Activated CD8-positive, alpha-beta memory T cell treated with anti-CD3 and anti-CD28 coated beads, Interleukin-2, amount 50 U/mL, for 1 hour (primary cell): ENCODE measurements around the gene RNF223.
"Not testable (repeated sequence)": the region's sequence is repeated elsewhere in the genome, so short reads cannot be mapped to it uniquely, and the experiment has no call there.

Experiments used
- DNase-seq: peaks from one replicate; pipeline ENCODE4 v3.0.0-alpha.2; 2020; ENCODE audit errors: extremely low read depth

Gene RNF223

DNA sequence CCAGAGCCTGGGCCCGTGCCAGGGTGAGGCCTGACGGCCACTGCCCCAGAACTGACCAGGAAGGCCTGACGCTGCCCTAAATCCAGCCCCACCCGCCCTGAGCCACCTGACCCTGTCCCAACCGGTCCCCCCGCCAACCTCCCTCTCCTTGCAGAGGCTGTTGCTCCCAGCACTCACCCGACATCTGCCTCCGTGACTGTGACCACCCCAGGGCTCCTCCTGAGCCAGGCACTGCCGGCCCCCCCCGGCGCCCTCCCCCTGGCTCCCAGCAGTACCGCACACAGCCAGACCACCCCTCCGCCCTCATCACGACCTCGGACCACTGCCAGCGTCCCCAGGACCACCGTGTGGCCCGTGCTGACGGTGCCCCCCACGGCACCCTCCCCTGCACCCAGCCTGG, 27.9 kb downstream of the RNF223 start:
- no peak for DNase-seq

DNA sequence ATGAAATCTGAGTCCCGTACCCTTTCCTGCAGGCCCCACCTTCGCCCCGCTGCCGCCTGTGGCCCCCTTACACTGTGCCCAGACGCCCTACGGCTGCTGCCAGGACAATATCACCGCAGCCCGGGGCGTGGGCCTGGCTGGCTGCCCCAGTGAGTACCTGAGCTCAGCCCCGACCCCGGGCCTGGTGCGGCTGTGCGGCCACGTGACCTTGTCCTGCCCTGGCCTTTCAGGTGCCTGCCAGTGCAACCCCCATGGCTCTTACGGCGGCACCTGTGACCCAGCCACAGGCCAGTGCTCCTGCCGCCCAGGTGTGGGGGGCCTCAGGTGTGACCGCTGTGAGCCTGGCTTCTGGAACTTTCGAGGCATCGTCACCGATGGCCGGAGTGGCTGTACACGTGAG, 29.0 kb downstream of the RNF223 start:
- DNase-seq = no peak

DNA sequence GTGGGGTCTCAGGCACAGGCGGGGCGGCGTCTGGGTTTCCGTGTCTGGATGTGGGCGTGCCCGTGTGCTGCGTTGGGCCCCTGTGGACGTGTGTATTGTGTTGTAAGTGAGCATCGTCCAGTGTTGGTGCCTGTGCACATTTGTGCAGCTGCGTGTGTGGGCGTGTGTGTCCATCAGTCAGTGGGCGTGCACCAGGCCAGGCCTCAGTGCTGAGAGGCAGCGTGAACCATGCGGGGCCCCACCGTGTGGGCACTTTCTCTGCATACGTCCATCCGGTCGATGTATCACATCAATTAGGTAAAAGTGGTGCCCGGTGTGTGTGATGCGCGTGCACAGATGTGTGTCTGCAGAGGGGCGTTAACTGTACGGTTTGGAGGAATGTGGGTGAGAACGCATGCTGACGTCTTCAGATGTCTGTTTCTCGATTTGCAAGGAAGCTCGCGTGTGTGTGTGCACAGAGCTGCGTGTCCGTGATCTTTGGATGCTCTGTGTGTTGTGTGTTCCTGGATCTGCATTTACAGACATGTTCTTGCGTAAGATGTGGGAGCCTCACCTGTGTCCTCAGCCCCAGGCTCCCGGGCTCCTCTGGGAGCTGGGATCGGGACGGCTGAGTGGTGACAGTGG, 29.5 kb downstream of the RNF223 start:
- no peak for DNase-seq

DNA sequence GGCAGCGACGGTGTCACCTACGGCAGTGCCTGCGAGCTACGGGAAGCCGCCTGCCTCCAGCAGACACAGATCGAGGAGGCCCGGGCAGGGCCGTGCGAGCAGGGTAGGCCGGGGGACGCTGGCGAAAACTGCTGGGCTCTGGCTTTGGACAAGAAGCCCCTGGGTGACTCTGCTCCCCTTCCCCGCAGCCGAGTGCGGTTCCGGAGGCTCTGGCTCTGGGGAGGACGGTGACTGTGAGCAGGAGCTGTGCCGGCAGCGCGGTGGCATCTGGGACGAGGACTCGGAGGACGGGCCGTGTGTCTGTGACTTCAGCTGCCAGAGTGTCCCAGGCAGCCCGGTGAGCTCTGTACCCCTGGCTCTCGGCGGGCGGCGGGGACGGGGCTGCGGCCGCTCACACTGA, 30.2 kb downstream of the RNF223 start:
- DNase-seq = no peak

DNA sequence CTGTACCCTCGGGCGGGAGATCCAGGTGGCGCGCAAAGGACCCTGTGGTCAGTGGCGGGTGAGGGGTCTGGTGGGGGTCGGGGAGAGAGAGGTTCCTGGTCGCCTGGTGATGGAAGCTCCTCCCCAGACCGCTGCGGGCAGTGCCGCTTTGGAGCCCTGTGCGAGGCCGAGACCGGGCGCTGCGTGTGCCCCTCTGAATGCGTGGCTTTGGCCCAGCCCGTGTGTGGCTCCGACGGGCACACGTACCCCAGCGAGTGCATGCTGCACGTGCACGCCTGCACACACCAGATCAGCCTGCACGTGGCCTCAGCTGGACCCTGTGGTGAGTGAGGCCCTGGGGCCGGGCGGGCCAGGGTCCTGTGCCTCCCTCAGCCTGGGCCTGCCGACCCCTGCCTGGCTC, 30.7 kb downstream of the RNF223 start:
- DNase-seq = no peak

DNA sequence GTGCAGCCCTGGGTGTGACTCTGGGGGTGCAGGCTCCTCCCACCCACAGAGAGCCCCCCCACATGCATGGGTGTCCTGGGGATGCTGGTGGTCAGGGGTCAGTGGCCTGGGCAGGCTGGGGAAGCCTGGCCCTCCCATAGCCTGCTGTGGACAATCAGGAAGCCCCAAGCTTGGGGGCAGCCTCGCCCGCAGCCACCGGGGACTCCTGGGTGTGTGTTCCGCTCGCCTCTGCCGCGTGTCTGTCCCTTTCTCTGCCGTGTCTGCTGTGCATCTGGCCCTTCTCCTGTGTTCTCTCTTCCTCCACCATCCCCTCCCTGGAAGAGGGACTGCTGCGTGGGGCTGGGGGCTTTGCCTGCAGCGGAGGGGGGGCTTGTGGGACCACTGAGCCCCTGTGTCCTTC, 31.3 kb downstream of the RNF223 start:
- no peak for DNase-seq

DNA sequence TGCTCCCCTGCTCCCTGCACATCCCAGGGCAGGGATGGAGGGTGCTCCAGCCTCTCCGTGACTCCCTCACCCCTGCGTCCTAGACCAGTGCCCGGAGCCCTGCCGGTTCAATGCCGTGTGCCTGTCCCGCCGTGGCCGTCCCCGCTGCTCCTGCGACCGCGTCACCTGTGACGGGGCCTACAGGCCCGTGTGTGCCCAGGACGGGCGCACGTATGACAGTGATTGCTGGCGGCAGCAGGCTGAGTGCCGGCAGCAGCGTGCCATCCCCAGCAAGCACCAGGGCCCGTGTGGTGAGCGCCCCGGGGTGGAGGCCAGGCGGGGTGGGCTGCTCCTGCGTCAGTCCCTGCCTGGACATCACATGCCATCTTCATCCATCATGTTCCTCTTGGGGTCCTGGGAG, 32.2 kb downstream of the RNF223 start:
- no peak for DNase-seq

DNA sequence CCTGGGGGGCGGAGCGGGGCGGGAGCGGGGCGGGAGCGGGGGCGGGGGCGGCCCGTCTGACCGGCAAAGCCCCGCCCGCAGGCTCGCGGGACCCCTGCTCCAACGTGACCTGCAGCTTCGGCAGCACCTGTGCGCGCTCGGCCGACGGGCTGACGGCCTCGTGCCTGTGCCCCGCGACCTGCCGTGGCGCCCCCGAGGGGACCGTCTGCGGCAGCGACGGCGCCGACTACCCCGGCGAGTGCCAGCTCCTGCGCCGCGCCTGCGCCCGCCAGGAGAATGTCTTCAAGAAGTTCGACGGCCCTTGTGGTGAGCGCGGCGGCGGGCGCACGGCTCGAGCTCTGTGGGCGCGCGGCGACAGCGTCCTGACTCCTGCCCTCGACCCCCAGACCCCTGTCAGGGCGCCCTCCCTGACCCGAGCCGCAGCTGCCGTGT, 33.0 kb downstream of the RNF223 start:
- DNase-seq = no peak

DNA sequence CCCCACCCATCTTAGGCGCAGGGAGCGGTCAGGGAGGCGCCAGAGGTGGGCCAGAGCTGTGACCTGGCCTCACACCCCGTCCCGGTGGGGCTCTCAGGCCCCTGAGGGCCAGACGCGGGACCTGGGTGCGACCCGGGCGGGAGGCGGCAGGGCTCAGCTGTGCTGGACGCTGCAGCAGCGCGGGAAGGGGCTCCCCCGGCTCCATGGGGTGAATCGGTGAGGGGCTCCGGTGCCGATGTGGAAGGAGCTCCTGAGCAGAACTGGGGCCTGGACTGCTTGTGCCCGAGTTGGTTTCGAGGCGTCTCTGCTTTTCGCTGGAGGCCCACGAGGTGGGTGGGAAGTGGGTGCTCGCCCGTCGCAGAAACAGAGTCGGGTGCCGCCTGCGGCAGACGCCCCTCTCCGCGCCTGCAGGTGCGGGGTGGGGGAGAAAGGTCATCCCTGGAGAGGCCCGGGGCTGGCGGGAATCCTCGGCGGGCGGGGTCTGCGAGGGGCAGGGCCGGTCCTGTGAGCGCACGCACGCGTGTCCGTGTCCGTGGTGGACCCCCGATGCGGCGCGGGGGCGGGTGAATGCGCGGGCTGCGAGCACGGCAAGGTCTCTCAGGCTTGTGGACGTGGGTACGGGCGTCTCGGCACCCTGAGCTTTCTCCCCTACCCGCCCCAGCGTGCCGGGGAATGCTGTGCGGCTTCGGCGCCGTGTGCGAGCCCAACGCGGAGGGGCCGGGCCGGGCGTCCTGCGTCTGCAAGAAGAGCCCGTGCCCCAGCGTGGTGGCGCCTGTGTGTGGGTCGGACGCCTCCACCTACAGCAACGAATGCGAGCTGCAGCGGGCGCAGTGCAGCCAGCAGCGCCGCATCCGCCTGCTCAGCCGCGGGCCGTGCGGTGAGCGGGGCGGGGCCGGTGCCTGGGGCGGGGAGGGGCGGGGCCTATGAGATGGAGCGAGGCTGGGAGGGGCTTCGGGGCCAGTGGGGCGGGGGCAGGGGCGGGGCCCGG, 33.8 kb downstream of the RNF223 start:
- peak; percentile 60 for DNase-seq

DNA sequence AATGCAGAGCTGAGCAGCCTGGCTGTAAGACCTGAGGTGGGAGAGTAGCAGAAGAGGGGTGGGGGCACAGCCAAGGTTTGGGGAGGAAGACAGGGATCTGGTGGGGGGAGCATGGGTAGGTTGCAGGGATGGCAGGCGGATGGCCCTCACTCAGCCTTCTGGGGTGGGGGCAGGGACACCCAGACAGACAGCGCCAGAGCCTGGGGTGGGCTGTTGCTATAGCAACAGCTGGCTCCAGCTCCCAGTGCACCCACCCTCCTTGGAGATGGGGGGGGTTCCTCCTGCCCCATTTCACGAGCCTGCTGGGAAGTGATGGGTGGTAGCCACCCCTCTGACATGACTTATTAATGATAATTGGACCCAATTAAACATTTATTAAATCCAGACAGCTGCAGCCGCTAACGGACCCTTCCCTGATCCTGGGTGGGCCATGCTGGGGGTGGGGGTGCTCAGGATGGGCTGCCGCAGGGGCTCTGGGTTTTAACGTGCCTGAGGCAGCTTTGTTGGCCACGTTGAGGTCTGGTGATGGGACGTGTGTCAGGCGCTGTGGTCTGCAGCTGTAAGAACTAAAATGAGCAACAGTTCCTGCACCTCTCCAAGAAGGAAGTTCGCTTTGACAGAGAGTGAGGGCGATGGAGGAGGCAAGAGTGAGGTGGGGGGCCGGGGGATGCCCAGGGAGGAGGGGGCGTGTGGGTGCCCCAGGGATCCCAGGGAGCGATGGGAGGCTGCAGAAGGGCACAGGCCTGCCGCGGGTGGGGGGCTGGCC, 34.8 kb downstream of the RNF223 start:
- no peak for DNase-seq

DNA sequence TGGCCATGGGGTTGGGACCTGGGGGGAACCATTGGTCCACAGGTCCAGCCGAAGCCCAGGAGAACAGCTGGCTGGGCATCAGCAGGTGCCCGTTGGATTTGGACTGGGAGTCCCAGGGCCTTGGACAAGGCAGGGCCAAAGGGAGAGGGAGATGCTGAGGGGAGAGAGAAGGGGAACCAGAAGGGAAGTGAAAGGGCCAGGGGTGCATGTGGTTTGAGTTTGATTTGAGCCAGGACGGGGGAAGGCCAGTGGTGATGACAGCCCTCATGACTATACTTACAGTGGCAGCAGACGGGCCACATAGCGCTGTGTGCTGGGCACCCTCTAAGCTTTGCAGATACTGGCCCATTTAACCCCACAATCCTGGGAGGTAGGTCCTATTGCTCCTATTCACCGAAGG, 35.4 kb downstream of the RNF223 start:
- no peak for DNase-seq

DNA sequence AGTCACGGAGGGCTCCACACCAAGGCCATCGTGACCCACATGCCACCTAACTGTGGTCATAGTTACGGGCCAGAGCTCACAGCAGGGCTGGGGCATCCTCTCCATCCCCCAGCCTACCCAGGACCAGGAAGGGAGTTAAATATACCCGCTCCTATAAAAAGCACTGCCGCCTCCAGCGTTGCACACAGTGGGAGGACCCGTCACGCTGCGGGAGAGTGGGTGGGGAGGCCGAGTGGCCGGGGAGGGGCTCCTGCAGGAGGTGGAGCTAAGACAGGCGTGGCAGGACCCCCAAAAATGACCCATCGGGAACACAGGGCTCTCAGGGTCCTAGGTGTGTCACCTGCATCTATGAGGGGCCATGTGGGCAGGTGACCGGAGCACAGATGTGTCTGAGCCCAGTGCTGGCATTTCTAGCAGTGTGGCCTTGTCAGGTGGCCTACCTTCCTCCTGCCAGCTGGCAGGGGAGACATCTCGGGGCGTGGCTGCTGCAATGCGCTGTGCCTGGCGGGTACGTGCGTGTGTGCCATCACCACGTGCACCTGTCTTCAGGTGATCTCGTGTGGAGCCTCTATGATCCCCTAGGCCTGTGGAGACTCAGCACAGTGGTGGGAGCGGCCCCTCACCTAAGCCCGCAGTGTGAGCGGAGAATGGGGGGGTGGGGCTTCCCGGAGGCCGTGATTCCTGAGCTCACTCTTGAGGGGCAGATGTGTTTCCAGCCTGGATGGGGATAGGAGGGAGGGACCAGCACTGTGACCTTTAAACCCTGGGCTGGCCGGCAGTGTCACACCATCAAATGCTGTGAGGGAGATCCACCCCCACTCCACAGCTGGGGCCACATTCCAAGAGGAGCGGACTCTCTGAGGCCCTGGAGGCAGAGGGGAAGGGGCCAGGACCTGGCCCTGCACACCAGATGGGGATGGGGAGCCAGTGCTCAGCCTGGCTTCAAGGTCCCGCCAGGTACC, 36.5 kb downstream of the RNF223 start:
- DNase-seq = no peak

DNA sequence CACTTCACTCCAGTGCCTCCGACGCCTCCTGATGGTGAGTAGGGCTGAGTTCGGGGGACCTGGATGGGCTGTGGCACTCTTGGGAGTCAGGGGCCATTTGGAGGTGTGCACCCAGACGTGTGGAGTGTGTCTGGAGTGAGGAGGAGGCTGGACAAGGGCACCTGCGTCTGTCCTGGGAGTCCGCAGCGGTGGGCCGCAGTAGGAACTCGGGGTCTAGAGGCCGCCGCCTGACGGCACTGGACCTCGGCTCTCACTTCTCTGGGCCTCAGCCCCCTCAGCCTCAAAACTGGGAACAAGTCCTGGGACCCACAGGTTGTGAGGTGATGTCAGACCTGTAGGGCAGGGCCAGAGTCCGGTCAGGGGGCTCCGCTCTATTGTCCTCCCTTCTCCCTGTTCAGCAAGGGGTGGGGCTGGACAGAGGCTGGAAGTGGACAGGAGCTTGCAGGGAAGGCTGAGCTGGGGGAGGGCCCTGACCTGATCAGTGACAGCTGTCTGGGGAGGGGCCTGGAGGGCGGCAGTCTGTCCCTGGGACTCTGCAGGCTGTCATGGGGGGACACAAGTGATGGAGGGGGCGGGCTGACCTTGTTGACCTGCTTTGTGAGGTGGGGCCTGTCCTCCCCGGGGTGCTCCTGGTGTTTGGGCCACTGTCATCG, 38.7 kb downstream of the RNF223 start:
- DNase-seq = no peak

DNA sequence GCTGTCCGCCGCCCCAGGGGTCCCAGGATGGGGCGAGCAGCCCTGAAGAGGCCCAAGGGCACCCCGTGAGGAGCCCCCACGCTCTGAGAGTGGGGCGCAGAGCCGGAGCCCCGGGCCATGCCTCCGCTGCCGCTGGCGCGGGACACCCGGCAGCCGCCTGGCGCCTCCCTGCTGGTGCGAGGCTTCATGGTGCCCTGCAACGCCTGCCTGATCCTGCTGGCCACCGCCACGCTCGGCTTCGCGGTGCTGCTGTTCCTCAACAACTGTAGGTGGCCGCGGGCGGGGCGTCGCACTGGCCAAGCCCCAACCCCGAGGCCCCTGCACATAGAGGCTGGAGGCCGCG, 39.7 kb downstream of the RNF223 start:
- DNase-seq = no peak

DNA sequence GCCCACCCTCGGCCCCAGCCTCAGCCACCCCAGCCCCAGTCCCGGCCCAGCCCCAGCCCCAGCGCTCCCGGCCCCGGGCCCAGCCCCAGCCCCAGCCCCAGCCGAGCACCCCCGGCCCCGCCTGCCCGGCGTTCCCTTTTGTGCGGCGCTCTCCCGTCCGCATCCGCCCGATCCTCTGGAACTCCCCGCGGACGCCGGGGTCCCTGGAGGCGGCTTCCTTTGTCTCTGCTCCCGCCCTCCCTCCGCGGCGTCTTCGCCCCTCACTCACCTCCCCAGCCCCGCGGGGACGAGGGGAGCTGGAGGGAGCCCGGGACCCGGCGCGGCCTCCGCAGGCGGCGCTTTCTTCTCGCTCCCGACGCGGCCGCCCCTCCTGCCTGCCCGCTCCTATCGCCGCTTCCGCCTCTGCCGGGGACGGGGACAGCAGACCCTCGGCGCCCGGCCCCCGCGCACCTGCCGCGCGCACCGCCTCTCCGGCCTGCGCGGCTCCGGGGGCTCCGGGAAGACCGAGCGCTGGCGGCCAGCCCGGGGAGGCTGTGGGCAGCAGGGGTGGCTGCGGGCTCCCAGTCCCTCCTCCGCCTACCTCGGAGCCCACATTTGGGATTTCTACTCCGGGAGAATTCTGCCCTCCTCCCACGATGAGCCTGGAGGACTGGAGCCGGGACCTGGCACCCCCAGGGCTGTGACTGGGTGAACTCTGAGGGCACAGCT, 40.2 kb downstream of the RNF223 start:
- DNase-seq = no peak

DNA sequence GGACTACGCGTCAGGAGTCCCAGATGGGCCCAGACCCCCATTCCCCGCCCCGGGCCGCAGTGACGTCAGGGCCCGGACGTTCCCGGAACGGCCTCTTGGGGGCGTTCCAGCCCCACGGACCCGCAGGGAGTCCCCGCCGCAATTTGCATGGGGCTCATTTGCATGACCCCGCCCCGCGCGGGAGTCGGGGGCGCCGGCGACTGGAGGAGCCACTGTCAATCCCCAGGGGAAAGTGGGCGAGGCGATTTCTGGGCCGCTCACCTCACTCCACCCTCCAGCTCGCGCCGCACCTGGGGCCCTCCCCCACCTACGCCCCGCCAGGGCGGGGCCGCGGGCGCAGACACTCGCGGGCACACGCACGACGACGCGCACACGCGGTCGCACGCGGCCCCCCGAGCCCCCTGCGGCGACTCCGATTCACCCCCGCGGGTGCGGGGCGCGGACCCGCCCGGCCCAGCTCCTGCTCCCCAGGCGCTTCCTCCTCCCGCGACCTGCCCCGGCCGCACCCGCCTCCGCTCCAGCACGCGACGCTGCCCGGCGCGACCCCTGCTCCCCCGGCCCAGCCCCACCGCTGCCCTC, 41.0 kb downstream of the RNF223 start:
- DNase-seq = peak; percentile 86

DNA sequence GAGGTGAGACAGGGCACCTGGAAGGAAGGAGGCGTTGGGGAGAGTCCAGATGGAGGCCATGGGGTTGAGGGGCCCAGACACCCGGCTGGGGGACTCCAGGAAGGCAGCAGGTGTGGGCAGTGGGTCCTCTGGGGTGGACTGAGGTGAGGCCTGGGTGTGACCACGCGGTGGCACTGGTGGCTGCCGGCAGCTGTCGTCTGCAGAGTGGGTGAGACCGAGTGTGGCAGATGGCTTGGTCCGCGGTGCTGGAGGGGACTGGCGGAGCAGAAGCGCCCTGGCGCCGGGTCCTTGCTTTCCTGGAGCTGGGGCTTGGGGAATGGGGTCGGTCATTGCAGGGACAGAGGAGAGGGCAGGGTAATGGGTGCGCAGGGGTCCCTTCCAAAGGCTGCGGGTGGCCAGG, 41.7 kb downstream of the RNF223 start:
- DNase-seq = no peak

DNA sequence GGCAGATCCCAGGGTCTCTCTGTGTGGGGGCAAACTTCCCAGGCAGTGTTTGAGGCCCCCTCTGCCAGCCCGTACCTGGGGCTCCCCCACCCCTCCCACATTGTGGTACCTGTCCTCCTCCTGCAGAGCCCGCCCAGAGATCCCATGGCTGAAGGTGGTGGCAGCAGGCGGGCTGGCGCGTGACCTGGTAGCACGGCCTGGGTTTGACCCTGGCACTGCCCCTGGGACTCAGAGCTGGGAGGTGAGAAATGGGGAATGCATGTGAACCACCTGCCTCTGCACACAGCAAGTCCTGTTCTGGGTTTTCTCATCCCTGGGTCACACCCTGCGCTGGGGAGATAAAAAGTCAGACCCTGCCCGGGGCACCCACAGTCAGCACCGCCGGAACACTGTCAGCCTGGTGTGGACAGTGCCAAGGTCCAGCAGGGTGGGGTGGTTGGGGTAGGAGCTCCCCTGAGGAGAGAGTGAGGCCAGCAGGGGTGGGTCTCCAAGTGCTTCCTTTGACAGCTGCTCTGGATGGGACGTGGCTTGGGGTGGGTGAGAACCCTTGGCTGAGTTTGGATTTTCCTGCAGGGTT, 42.4 kb downstream of the RNF223 start:
- no peak for DNase-seq

DNA sequence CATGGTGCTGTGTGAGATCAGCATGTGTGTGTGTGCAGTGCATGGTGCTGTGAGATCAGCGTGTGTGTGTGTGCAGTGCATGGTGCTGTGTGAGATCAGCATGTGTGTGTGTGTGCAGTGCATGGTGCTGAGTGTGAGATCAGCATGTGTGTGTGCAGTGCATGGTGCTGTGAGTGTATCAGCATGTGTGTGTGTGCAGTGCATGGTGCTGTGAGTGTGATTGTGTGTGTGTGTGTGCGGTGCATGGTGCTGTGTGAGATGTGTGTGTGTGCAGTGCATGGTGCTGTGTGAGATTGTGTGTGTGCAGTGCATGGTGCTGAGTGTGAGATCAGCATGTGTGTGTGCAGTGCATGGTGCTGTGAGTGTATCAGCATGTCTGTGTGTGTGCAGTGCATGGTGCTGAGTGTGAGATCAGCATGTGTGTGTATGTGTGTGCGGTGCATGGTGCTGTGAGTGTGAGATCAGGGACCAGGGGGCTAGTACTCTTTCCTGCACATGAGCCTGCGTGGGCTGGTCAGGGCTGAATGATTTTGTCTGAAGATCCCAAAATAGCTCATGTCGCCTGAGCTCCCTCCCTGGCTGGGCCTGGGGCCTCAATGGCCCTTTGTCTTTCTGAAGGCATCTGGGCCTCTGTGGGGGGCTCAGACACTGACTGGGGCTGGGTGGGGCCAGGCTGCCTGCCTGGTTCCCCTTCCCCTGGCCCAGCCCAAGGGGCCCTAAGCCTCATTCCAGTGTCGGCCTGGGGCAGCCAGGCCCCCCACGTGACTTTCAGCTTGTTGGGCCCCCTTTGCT, 43.0 kb downstream of the RNF223 start:
- not testable (repeated sequence) for DNase-seq
